K562 (cell line): ENCODE measurements around the gene PRR30. TPM values are rescaled to one million over a fixed set of nuclear protein-coding genes. Genes with fewer than 3 reads are reported as not detected.

Experiments used
- ATAC-seq: fragments of 200-7000 bp; cut with Tn5 transposase; 3 replicates; pipeline ENCODE4 v1.9.1; 2020; ENCODE audit warnings: moderate library complexity
- BruUV-seq: library from RNA; stranded (reverse); fragments of 400-500 nt; replicated peaks from 2 replicates; lab custom pipeline; 2021; lab: Mats Ljungman, UMichigan
- CTCF ChIA-PET: fragments of 300-600 bp; formaldehyde crosslinking; extraction: SDS; loops from one replicate; lab custom pipeline; 2021; ENCODE audit warnings: low intra/inter-chr PET ratio; lab: Yijun Ruan, JAX
- POLR2A ChIA-PET: fragments of 300-600, 350-650 bp; sonication (Branson Sonifier 250); formaldehyde crosslinking; extraction: SDS; loops from one replicate; lab custom pipeline; 2021; ENCODE audit warnings: antibody characterized with exemption, inconsistent platforms; lab: Yijun Ruan, JAX
- DNase-seq, 4 experiments: peaks; one replicate each; pipeline versions ENCODE4 v3.0.0 to v3.0.0-alpha.2; 2011 to 2018; ENCODE audit warnings: low spot score in 3 of 4, mixed read lengths in 3 of 4; ENCODE audit errors: extremely low read depth in 1 of 4
- FAIRE-seq: peaks from 2 replicates; lab custom pipeline; 2011; peaks lifted over from hg19 to GRCh38; lab: Jason Lieb, UNC
- H2AFZ ChIP-seq: 2 replicates; pipeline ENCODE4 v1.6.0; 2011; ENCODE audit warnings: low read depth, low read length, control low read depth, inconsistent platforms
- H3K27ac ChIP-seq: fragments of 200-600 bp; 3 replicates; pipeline ENCODE4 v1.8.0; 2011; ENCODE audit warnings: low read depth, mild to moderate bottlenecking, control low read depth, inconsistent platforms, low read length, moderate library complexity, mixed read lengths; ENCODE audit errors: extremely low read depth
- H3K27me3 ChIP-seq, 2 experiments: fragments of 300-600 bp in 1 of 2; 2 replicates in 1 of 2; 3 replicates in 1 of 2; pipeline versions ENCODE4 v1.6.0 to v1.8.0; 2011; ENCODE audit warnings: inconsistent platforms in 2 of 2, low read length in 2 of 2, mild to moderate bottlenecking in 1 of 2, mixed read lengths in 1 of 2, moderate library complexity in 1 of 2; ENCODE audit not compliant: control insufficient read depth in 2 of 2, insufficient read depth in 2 of 2
- H3K36me3 ChIP-seq: fragments of 300-600 bp; 3 replicates; pipeline ENCODE4 v1.8.0; 2011; ENCODE audit warnings: mild to moderate bottlenecking, low read length, inconsistent platforms; ENCODE audit not compliant: control insufficient read depth, insufficient read depth
- H3K4me1 ChIP-seq, 2 experiments: fragments of 200-600 bp in 1 of 2; replicated peaks in 1 of 2; 2 replicates in 1 of 2; 3 replicates in 1 of 2; pipeline versions ENCODE4 v1.5.1 to v1.8.0; 2011; ENCODE audit warnings: inconsistent platforms in 2 of 2, low read length in 2 of 2, mild to moderate bottlenecking in 1 of 2, mixed read lengths in 1 of 2, moderate library complexity in 1 of 2; ENCODE audit not compliant: control insufficient read depth in 2 of 2, insufficient read depth in 2 of 2
- H3K4me2 ChIP-seq: 2 replicates; pipeline ENCODE4 v1.6.1; 2011; ENCODE audit warnings: low read length, control low read depth, inconsistent platforms, mixed read lengths; ENCODE audit not compliant: insufficient read depth
- H3K4me3 ChIP-seq: fragments of 200-600 bp; sonication (generic), shearing (Covaris generic); 2 replicates; pipeline ENCODE4 v1.5.1; 2016; ENCODE audit warnings: control low read depth, inconsistent platforms
- H3K79me2 ChIP-seq: fragments of 200-600 bp; 3 replicates; pipeline ENCODE4 v1.8.0; 2011; ENCODE audit warnings: low read length, inconsistent platforms; ENCODE audit not compliant: control insufficient read depth, insufficient read depth
- H3K9ac ChIP-seq, 2 experiments: 2 replicates each; pipeline versions ENCODE4 v1.6.0 to v1.6.1; 2011; ENCODE audit warnings: low read depth in 2 of 2, low read length in 2 of 2, control low read depth in 1 of 2, inconsistent platforms in 1 of 2, mild to moderate bottlenecking in 1 of 2, mixed read lengths in 1 of 2; ENCODE audit not compliant: insufficient read depth in 1 of 2
- H3K9me1 ChIP-seq: one replicate; pipeline ENCODE4 v1.6.0; 2011; ENCODE audit warnings: inconsistent platforms, mild to moderate bottlenecking, low read length, moderate library complexity; ENCODE audit not compliant: control insufficient read depth, insufficient read depth
- H3K9me3 ChIP-seq: replicated peaks from 2 replicates; pipeline ENCODE4 v1.5.1; 2011; ENCODE audit warnings: low read depth, low read length, inconsistent platforms; ENCODE audit not compliant: control insufficient read depth, insufficient read depth
- H4K20me1 ChIP-seq: replicated peaks from 2 replicates; pipeline ENCODE4 v1.6.1; 2011; ENCODE audit warnings: low read length, inconsistent platforms, mixed read lengths; ENCODE audit not compliant: control insufficient read depth, insufficient read depth
- CREBBP ChIP-seq: IDR thresholded peaks from one replicate; pipeline ENCODE4 v1.6.1; 2012; ENCODE audit warnings: low read depth, mild to moderate bottlenecking, control low read depth, inconsistent platforms, low read length
- HEY1 ChIP-seq: fragments of 250-450 bp; sonication (Bioruptor Pico); IDR thresholded peaks from 2 replicates; pipeline ENCODE4 v1.5.0; 2020; ENCODE audit warnings: mild to moderate bottlenecking, moderate library complexity, borderline replicate concordance
- JUNB ChIP-seq: fragments of 450-650 bp; formaldehyde crosslinking; conservative IDR thresholded peaks from 2 replicates; pipeline ENCODE4 v1.4.0; 2020; ENCODE audit warnings: mild to moderate bottlenecking
- KAT8 ChIP-seq: fragments of 450-650 bp; IDR thresholded peaks from 2 replicates; pipeline ENCODE4 v1.6.1; 2016; ENCODE audit warnings: low read depth, mild to moderate bottlenecking
- NCOA1 ChIP-seq: fragments of 450-650 bp; IDR thresholded peaks from 2 replicates; pipeline ENCODE4 v1.6.1; 2016; ENCODE audit warnings: low read depth
- NUFIP1 ChIP-seq: fragments of 450-650 bp; IDR thresholded peaks from 2 replicates; pipeline ENCODE4 v1.6.1; 2018; ENCODE audit not compliant: partially characterized antibody
- PREB ChIP-seq: sonication (generic); formaldehyde crosslinking; IDR thresholded peaks from 2 replicates; pipeline ENCODE4 v1.8.1; 2023; ENCODE audit warnings: mild to moderate bottlenecking, missing genetic modification reagents
- RAD21 ChIP-seq, 2 experiments: fragments of 250-450 bp in 1 of 2; fragments of 450-650 bp in 1 of 2; sonication (Bioruptor Pico) in 1 of 2; formaldehyde crosslinking in 1 of 2; IDR thresholded peaks in 1 of 2; conservative IDR thresholded peaks in 1 of 2; 2 replicates each; pipeline versions ENCODE4 v1.4.0 to v1.8.0; 2020 to 2022; ENCODE audit warnings: mild to moderate bottlenecking in 2 of 2, moderate library complexity in 1 of 2
- SRSF7 ChIP-seq: fragments of 200-400 bp; formaldehyde crosslinking; optimal IDR thresholded peaks from 2 replicates; pipeline ENCODE3; 2017; ENCODE audit warnings: mild to moderate bottlenecking, low read depth, low read length
- ZFP36 ChIP-seq: fragments of 150-350 bp; IDR thresholded peaks from 2 replicates; pipeline ENCODE4 v1.6.1; 2018; ENCODE audit warnings: low read length, low read depth; ENCODE audit not compliant: partially characterized antibody
- ZMIZ1 ChIP-seq, 2 experiments: fragments of 150-350 bp in 1 of 2; IDR thresholded peaks; 2 replicates each; pipeline ENCODE4 v1.6.1; 2012 to 2016; ENCODE audit warnings: low read depth in 2 of 2, low read length in 2 of 2, mild to moderate bottlenecking in 1 of 2, moderate library complexity in 1 of 2
- ZNF395 ChIP-seq: fragments of 200-800 bp; sonication (Bioruptor generic); IDR thresholded peaks from 2 replicates; pipeline ENCODE4 v1.6.1; 2017; ENCODE audit warnings: missing genetic modification characterization, missing compliant biosample characterization
- ZNF398 ChIP-seq: fragments of 250-450 bp; sonication (Bioruptor Pico); IDR thresholded peaks from 2 replicates; pipeline ENCODE4 v1.8.0; 2021; ENCODE audit warnings: moderate library complexity, mild to moderate bottlenecking, inconsistent platforms
- WGBS: fragments of 100-300 bp; shearing (Covaris generic); methylation state at CpG from one replicate; pipeline ENCODE4 v1.1.6; 2016; ENCODE audit warnings: low coverage, mixed read lengths; ENCODE audit not compliant: insufficient coverage; ENCODE audit errors: missing lambda C conversion rate; 5-methylcytosine and 5-hydroxymethylcytosine counted together
- in situ Hi-C: fragments of 300-500 bp; cut with MboI; formaldehyde crosslinking; loops from 4 replicates; pipeline ENCODE4 v1.15.0; 2018; ENCODE audit warnings: inconsistent platforms, mixed read lengths
- intact Hi-C: fragments of 100-400 bp; cut with micrococcal nuclease; formaldehyde crosslinking; loops from 2 replicates; pipeline ENCODE4 v1.14.2; 2022
- polyA plus RNA-seq, 8 experiments: library from polyadenylated mRNA; depleted of rRNA in 4 of 8; stranded (reverse) in 5 of 8; unstranded in 3 of 8; fragments of >200 nt; fragmentation: Nextera tagmentation in 2 of 8; fragmentation: Illumina TruSeq in 1 of 8; extraction: Ambion mirVana in 2 of 8; extraction: Trizol in 1 of 8; gene quantifications; 2 replicates each; pipeline versions ENCODE4 v1.2.1 to v1.2.3, GENCODE V29; 2011 to 2014; ENCODE audit warnings: inconsistent platforms in 1 of 8, missing spikeins in 1 of 8
- total RNA-seq, 7 experiments: library from RNA; depleted of rRNA in 6 of 7; stranded (reverse); fragments of >200 nt in 6 of 7; fragmentation: Illumina TruSeq in 2 of 7; extraction: Trizol in 2 of 7; gene quantifications; 2 replicates each; pipeline versions ENCODE4 v1.2.1 to v1.2.3, GENCODE V29; 2011 to 2021; ENCODE audit warnings: low replicate concordance in 1 of 7

PRR30 gene
- total and polyA plus RNA-seq, 9 of the 15 experiments (the other 6 are each of a cell fraction or from before 2014, with no cell fraction given) = not detected

GRCh38 chr2:27096748-27097297 lies 42.4 kb downstream of the PRR30 start:
- Histone ChIP-seq H3K27me3 (no peaks in the 10 kb centered on the region), H4K20me1 (no peaks in the 10 kb centered on the region), H3K9ac (peak overlapping the region in 1 of 2 experiments; percentile 74; a peak in 1 of 4 replicates), H3K9me1 (no peaks in the 10 kb centered on the region), H2AFZ (peak overlapping the region; percentile 87), H3K9me3 (no peaks in the 10 kb centered on the region), H3K4me3 (no peak overlapping the region), H3K27ac (no peak overlapping the region; the same call in 2 of the 3 replicates), H3K79me2 (peaks cover 3% of the 10 kb centered on the region; the same call in 2 of the 3 replicates), H3K4me1 (peaks cover 34 to 50% of the 10 kb centered on the region in 2 experiments), H3K36me3 (no peaks in the 10 kb centered on the region; the same call in 2 of the 3 replicates), H3K4me2 (0 out of 2 replicates have a peak overlapping the region, but pooled peaks have one; percentile 54)
- CTCF ChIA-PET = interaction anchor here (2.8 to 3.1 kb wide), 2 partner anchors 95 to 207 kb away, joined by 19 to 27 read pairs; no protein-coding TSS in a partner anchor
- intact Hi-C loops = loop anchor here (5.0 kb wide), 2 partner anchors 115 to 205 kb away; partner anchors contain the start of genes ATRAID and SLC5A6
- in situ Hi-C loops = loop anchor here (5.0 kb wide), 2 partner anchors 95 to 185 kb away; partner anchors contain the start of gene TRIM54
- POLR2A ChIA-PET = interaction anchor here (1.6 kb wide), 2 partner anchors 9 to 10 kb away, joined by 4 to 5 read pairs; partner anchors contain the start of gene KHK
- ATAC-seq (no peak), FAIRE-seq (no peak), DNase-seq (no peak)
- no TSS peak for BruUV-seq
- 52% methylated on average over 3 of the region's 3 CpGs for WGBS
- TF ChIP-seq ZNF395 (CRISPR knock-in tag) = no peak
- TF ChIP-seq HEY1 (CRISPR knock-in tag) = no peak
- no peak for TF ChIP-seq ZNF398 (CRISPR knock-in tag)
- no peak for TF ChIP-seq KAT8
- no peak for TF ChIP-seq NCOA1
- TF ChIP-seq PREB = no peak
- TF ChIP-seq NUFIP1 = no peak
- no peak for TF ChIP-seq ZFP36
- TF ChIP-seq JUNB (CRISPR knock-in tag) = no peak
- no peak for TF ChIP-seq CREBBP
- TF ChIP-seq SRSF7 = no peak
- no peak for TF ChIP-seq RAD21 (CRISPR knock-in tag; conservative IDR thresholded peaks at IDR 0.05 in 1 of 2, IDR thresholded peaks at IDR 0.05 in 1 of 2)
- TF ChIP-seq ZMIZ1 (IDR thresholded peaks at IDR 0.05; ENCODE audit: low read depth in 2 of 2, low read length in 2 of 2) = no peak
